ENCODE results near the gene ATG16L2. TPM values are rescaled to one million over a fixed set of nuclear protein-coding genes. Genes with fewer than 3 reads are reported as not detected.
A peak's percentile ranks its signal among the peaks of the same experiment; 100 is the strongest.

Gene ATG16L2
- total and polyA plus RNA-seq, 8 donors, result 4.5 to 75.7 (median 13.2) TPM

GRCh38 chr11:72841397-72841796 lies 27.2 kb downstream of the ATG16L2 start:
- FAIRE-seq, result no peak
- no peaks in the 10 kb centered on the region for H3K27me3 ChIP-seq
- no peak overlapping the region for H3K4me3 ChIP-seq
- H3K27ac ChIP-seq, result no peak overlapping the region
- peaks cover 0 to 32% (median 5%) of the 10 kb centered on the region in 3 donors for H3K36me3 ChIP-seq
- ATAC-seq, result no peak
- no peaks in the 10 kb centered on the region for H3K9me3 ChIP-seq
- intact Hi-C loops (cut with DNase I), result no loop called here
- DNase-seq, result no peak
- WGBS, 2 donors, result 93 to 94% methylated on average over 7 of the region's 7 CpGs
- no peak for TF ChIP-seq CTCF (IDR thresholded peaks at IDR 0.05)
- no peaks in the 10 kb centered on the region for H3K4me1 ChIP-seq

DNA sequence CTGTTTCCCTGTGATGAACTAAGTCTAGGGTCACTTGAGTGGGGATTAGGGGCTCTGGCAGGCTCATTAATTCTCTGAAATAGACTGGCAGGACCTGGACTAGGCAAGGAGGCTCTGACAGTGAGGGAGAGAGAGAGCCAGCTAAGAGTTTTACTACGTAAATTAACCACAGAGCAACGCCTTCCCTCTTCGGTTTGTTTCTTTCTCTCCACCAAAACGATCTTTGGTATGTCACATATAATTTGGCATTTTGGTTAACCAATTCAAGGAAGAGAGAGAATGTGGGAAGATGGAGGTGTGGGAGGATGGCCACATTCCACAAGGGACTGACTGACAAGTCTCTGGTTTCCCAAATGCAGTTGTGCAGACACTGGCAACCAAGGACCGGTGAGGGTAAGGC lies 27.9 kb downstream of the ATG16L2 start:
- Histone ChIP-seq H3K27ac (no peak overlapping the region), H3K27me3 (no peaks in the 10 kb centered on the region), H3K9me3 (no peaks in the 10 kb centered on the region), H3K4me3 (no peak overlapping the region), H3K36me3 (peaks cover 0 to 32% (median 5%) of the 10 kb centered on the region in 3 donors), H3K4me1 (no peaks in the 10 kb centered on the region)
- intact Hi-C loops (cut with DNase I), result no loop called here
- TF ChIP-seq CTCF (IDR thresholded peaks at IDR 0.05), result no peak
- FAIRE-seq (no peak), DNase-seq (no peak), ATAC-seq (no peak)
- 80 to 88% methylated on average over 5 of the region's 5 CpGs for WGBS, 2 donors

- 84 to 89% methylated on average over 14 of the region's 14 CpGs for WGBS, 2 donors
- Histone ChIP-seq H3K9me3 (no peaks in the 10 kb centered on the region), H3K4me3 (no peak overlapping the region), H3K27ac (no peak overlapping the region), H3K27me3 (no peaks in the 10 kb centered on the region), H3K36me3 (peaks cover 0 to 32% (median 5%) of the 10 kb centered on the region in 3 donors), H3K4me1 (no peaks in the 10 kb centered on the region)
- intact Hi-C loops (cut with DNase I), result no loop called here
- no peak for DNase-seq
- no peak for ATAC-seq
- TF ChIP-seq CTCF (IDR thresholded peaks at IDR 0.05), result no peak
- no peak for FAIRE-seq
Measured at GRCh38 chr11:72842653-72843330, 28.6 kb downstream of the ATG16L2 start.

DNA sequence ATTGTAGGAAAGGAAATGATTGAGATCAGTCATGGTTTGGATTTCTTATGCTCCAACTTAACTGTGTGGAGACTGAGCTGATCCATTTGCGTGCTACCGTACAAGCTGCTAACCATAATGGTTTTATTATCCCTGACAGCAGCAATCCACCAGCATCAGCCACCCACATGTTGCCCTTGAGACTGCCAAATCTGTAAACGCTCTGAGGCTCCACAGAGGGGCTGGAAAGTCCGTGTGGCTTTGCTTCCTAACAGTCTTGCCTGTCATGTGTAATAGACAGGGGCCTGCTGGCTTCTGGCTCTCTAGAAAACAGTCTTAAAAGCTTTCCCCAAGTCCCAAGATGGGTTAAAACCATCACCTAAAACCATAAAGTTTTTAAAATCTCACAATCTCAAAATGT lies 30.1 kb downstream of the ATG16L2 start:
- TF ChIP-seq CTCF (IDR thresholded peaks at IDR 0.05), result no peak
- FAIRE-seq, result no peak
- intact Hi-C loops (cut with DNase I), result no loop called here
- Histone ChIP-seq H3K4me3 (no peak overlapping the region), H3K36me3 (peaks cover 0 to 27% (median 5%) of the 10 kb centered on the region in 3 donors), H3K27me3 (no peaks in the 10 kb centered on the region), H3K9me3 (no peaks in the 10 kb centered on the region), H3K4me1 (no peaks in the 10 kb centered on the region), H3K27ac (no peak overlapping the region)
- WGBS, 2 donors, result 79% methylated on average over 4 of the region's 4 CpGs
- DNase-seq, result no peak
- no peak for ATAC-seq

- Histone ChIP-seq H3K9me3 (no peaks in the 10 kb centered on the region), H3K27ac (no peak overlapping the region), H3K36me3 (no peaks in the 10 kb centered on the region), H3K4me3 (no peak overlapping the region), H3K27me3 (no peaks in the 10 kb centered on the region), H3K4me1 (no peaks in the 10 kb centered on the region)
- intact Hi-C loops (cut with DNase I), result no loop called here
- DNase-seq (no peak), FAIRE-seq (no peak), ATAC-seq (peak in 3 of 4 donors; percentile 57 to 78 (median 68))
- 68 to 76% methylated on average over 6 of the region's 6 CpGs for WGBS, 2 donors
- TF ChIP-seq CTCF (IDR thresholded peaks at IDR 0.05), result peak in 3 of 4 donors; percentile 31 to 34 (median 33)
Measured at GRCh38 chr11:72848846-72849466, 34.7 kb downstream of the ATG16L2 start.
